Measurements from ENCODE around the gene TRIM67.
"Not testable (repeated sequence)": the region's sequence is repeated elsewhere in the genome, so short reads cannot be mapped to it uniquely, and the experiment has no call there.

TRIM67 gene

GRCh38 chr1:231157311-231157710, 4.5 kb upstream of the TRIM67 start:
- DNase-seq (ENCODE audit: insufficient read length, low spot score) (no peak), FAIRE-seq (no peak)
- no peak for TF ChIP-seq PAX5 (IDR thresholded peaks at IDR 0.05; ENCODE audit: insufficient read depth, low read length, severe bottlenecking)
- no peak for TF ChIP-seq TAF1 (IDR thresholded peaks at IDR 0.05; ENCODE audit: low read depth, low read length)
- no peak for TF ChIP-seq POU2F2 (IDR thresholded peaks at IDR 0.05; ENCODE audit: low read depth, low read length)
- no peak for TF ChIP-seq POLR2A (IDR thresholded peaks at IDR 0.05; ENCODE audit: low read depth, low read length)
- TF ChIP-seq SPI1 (IDR thresholded peaks at IDR 0.05; ENCODE audit: low read depth, low read length) = no peak
- no peak for TF ChIP-seq POLR2AphosphoS5 (IDR thresholded peaks at IDR 0.05; ENCODE audit: low read depth, low read length)

GRCh38 chr1:231158141-231158540, 3.7 kb upstream of the TRIM67 start:
- DNase-seq (ENCODE audit: insufficient read length, low spot score); FAIRE-seq: not testable (repeated sequence)

GRCh38 chr1:231159202-231159962, 2.5 kb upstream of the TRIM67 start:
- TF ChIP-seq TAF1 (IDR thresholded peaks at IDR 0.05; ENCODE audit: low read depth, low read length) = no peak
- TF ChIP-seq POLR2AphosphoS5 (IDR thresholded peaks at IDR 0.05; ENCODE audit: low read depth, low read length) = no peak
- TF ChIP-seq SPI1 (IDR thresholded peaks at IDR 0.05; ENCODE audit: low read depth, low read length) = no peak
- TF ChIP-seq PAX5 (IDR thresholded peaks at IDR 0.05; ENCODE audit: insufficient read depth, low read length, severe bottlenecking) = no peak
- no peak for TF ChIP-seq POU2F2 (IDR thresholded peaks at IDR 0.05; ENCODE audit: low read depth, low read length)
- no peak for TF ChIP-seq POLR2A (IDR thresholded peaks at IDR 0.05; ENCODE audit: low read depth, low read length)
- DNase-seq (ENCODE audit: insufficient read length, low spot score) (no peak), FAIRE-seq (no peak)

- DNase-seq (ENCODE audit: insufficient read length, low spot score) = no peak
- no peak for TF ChIP-seq POLR2AphosphoS5 (IDR thresholded peaks at IDR 0.05; ENCODE audit: low read depth, low read length)
- no peak for TF ChIP-seq PAX5 (IDR thresholded peaks at IDR 0.05; ENCODE audit: insufficient read depth, low read length, severe bottlenecking)
- no peak for TF ChIP-seq TAF1 (IDR thresholded peaks at IDR 0.05; ENCODE audit: low read depth, low read length)
- TF ChIP-seq POU2F2 (IDR thresholded peaks at IDR 0.05; ENCODE audit: low read depth, low read length) = no peak
- no peak for TF ChIP-seq POLR2A (IDR thresholded peaks at IDR 0.05; ENCODE audit: low read depth, low read length)
- no peak for TF ChIP-seq SPI1 (IDR thresholded peaks at IDR 0.05; ENCODE audit: low read depth, low read length)
- FAIRE-seq = no peak
These were observed 1.7 kb upstream of the TRIM67 start for GRCh38 chr1:231159963-231160761.

GRCh38 chr1:231160895-231161666, 777 bp upstream of the TRIM67 start:
- TF ChIP-seq TAF1 (IDR thresholded peaks at IDR 0.05; ENCODE audit: low read depth, low read length) = no peak
- no peak for TF ChIP-seq SPI1 (IDR thresholded peaks at IDR 0.05; ENCODE audit: low read depth, low read length)
- no peak for FAIRE-seq
- no peak for DNase-seq (ENCODE audit: insufficient read length, low spot score)

DNA sequence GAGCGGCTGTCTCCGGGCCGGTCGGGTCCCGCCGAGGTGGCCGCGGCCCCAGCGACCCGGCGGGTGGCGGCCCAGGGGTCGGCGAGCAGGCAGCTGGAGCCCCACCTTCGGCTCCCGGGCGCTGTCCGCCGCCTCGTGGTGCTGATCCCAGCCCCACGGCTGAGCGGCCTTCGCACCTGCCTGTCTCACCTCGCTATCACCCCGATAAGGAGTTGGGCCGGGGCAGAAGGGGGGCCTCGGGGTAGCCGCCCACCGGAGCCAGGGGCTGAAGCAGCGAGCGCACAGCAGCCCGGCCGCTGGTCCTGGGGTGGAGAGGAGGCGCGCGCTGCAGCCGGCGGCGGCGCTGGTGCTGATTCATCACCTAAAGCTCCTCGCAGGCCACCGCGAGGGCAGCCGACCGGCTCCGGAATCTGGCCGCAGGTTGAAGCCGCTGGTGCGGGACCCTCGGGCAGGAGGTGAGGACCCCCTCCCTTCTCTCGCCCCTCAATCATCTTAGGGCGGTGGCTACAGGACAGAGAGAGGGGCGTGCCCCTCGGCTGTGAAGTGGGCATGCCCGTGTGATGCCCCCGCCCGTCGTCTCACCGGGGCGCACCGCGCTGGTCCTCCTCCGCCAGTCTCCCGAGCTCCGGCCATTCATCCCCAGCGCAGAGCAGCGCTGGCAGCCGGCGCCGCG, 575 bp downstream of the TRIM67 start:
- no peak for FAIRE-seq
- peak; percentile 70 for DNase-seq (ENCODE audit: insufficient read length, low spot score)
- TF ChIP-seq TAF1 (IDR thresholded peaks at IDR 0.05; ENCODE audit: low read depth, low read length) (no peak), SPI1 (IDR thresholded peaks at IDR 0.05; ENCODE audit: low read depth, low read length) (no peak), PAX5 (IDR thresholded peaks at IDR 0.05; ENCODE audit: insufficient read depth, low read length, severe bottlenecking) (no peak), POLR2A (IDR thresholded peaks at IDR 0.05; ENCODE audit: low read depth, low read length) (no peak), POU2F2 (IDR thresholded peaks at IDR 0.05; ENCODE audit: low read depth, low read length) (no peak), POLR2AphosphoS5 (IDR thresholded peaks at IDR 0.05; ENCODE audit: low read depth, low read length) (no peak)

DNA sequence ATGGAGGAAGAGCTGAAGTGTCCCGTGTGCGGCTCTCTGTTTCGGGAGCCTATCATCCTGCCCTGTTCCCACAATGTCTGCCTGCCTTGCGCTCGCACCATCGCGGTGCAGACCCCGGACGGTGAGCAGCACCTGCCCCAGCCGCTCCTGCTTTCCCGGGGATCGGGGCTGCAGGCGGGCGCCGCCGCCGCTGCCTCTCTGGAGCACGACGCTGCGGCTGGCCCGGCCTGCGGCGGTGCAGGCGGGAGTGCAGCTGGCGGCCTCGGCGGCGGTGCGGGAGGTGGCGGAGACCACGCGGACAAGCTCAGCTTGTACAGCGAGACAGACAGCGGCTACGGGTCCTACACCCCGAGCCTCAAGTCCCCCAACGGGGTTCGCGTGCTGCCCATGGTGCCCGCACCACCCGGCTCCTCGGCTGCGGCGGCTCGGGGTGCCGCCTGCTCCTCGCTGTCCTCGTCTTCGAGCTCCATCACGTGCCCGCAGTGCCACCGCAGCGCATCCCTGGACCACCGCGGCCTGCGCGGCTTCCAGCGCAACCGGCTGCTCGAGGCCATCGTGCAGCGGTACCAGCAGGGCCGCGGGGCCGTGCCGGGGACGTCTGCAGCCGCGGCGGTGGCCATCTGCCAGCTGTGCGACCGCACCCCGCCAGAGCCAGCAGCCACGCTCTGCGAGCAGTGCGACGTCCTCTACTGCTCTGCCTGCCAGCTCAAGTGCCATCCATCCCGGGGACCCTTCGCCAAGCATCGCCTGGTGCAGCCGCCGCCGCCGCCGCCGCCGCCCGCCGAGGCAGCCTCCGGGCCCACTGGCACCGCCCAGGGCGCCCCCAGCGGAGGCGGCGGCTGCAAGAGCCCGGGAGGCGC, 1.3 kb downstream of the TRIM67 start:
- TF ChIP-seq TAF1 (IDR thresholded peaks at IDR 0.05; ENCODE audit: low read depth, low read length) = no peak
- no peak for TF ChIP-seq POLR2A (IDR thresholded peaks at IDR 0.05; ENCODE audit: low read depth, low read length)
- TF ChIP-seq PAX5 (IDR thresholded peaks at IDR 0.05; ENCODE audit: insufficient read depth, low read length, severe bottlenecking) = no peak
- TF ChIP-seq SPI1 (IDR thresholded peaks at IDR 0.05; ENCODE audit: low read depth, low read length) = no peak
- FAIRE-seq (no peak), DNase-seq (ENCODE audit: insufficient read length, low spot score) (no peak)

- DNase-seq (ENCODE audit: insufficient read length, low spot score) (no peak), FAIRE-seq (no peak)
- TF ChIP-seq SPI1 (IDR thresholded peaks at IDR 0.05; ENCODE audit: low read depth, low read length) = no peak
These were observed 2.1 kb downstream of the TRIM67 start for GRCh38 chr1:231163830-231164427.

DNA sequence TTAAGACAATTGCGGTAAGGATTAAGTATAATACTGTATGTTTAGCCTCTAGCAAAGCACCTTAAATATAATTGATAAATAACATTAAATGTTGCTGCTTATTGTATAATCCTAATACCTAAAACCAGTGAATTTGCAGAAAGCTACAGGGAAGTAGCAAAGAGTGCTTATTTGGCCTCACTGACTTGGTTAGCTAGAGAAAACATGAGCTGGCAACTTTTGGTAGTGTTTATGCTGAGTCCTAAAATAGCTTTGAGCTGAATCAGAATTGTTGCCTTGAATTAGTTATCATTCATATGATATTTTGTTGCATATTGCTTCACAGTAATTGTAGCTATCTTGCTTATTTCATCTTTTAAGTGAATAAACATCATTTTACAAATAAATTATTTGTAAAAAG, 3.5 kb downstream of the TRIM67 start:
- DNase-seq (ENCODE audit: insufficient read length, low spot score) = no peak
- FAIRE-seq = no peak
- TF ChIP-seq PAX5 (IDR thresholded peaks at IDR 0.05; ENCODE audit: insufficient read depth, low read length, severe bottlenecking) (no peak), POU2F2 (IDR thresholded peaks at IDR 0.05; ENCODE audit: low read depth, low read length) (no peak), TAF1 (IDR thresholded peaks at IDR 0.05; ENCODE audit: low read depth, low read length) (no peak)
